IPS DF 4.7 (cell line): Measurements from ENCODE around the gene PCOLCE2.

ENCODE experiments used
- DNase-seq: peaks from one replicate; pipeline ENCODE4 v3.0.0-alpha.2; 2013; ENCODE audit warnings: low spot score; ENCODE audit errors: extremely low read depth

PCOLCE2 gene

DNA sequence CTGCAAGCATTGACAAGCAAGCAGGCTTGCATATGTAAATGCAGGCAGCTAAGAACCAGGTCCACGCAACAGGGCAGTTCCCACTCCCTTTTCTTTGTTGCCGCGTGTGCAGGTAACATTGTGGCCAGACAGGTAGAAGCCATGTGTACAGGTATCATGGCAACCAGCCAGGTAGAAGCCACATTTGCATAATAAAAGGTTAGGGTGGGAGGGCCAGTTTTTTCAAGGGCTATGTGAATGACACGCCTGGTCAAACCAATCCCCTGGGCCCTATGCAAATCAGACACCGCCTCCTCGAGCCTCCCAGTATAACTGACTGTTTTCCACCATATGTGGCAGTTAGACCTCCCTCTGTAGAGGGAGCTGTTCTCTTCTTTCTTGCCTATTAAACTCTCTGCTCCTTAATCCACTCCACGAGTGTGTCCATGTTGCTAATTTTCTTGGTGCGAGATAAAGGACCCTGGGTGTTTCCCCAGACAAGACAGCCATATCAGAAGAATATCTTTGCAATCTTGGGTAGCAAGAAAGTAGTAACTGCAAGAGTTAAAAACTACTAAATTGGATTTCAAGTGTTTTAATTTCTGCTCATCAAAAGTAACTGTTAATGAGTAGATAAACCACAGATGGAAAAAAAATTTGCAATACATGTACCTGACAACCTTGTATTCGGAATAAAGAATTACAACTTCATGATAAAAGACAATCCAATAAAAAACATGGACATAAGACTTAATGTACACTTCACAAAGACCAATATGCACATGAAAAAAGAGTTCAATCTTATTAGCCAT, 21.8 kb downstream of the PCOLCE2 start:
- peak; percentile 82 for DNase-seq

DNA sequence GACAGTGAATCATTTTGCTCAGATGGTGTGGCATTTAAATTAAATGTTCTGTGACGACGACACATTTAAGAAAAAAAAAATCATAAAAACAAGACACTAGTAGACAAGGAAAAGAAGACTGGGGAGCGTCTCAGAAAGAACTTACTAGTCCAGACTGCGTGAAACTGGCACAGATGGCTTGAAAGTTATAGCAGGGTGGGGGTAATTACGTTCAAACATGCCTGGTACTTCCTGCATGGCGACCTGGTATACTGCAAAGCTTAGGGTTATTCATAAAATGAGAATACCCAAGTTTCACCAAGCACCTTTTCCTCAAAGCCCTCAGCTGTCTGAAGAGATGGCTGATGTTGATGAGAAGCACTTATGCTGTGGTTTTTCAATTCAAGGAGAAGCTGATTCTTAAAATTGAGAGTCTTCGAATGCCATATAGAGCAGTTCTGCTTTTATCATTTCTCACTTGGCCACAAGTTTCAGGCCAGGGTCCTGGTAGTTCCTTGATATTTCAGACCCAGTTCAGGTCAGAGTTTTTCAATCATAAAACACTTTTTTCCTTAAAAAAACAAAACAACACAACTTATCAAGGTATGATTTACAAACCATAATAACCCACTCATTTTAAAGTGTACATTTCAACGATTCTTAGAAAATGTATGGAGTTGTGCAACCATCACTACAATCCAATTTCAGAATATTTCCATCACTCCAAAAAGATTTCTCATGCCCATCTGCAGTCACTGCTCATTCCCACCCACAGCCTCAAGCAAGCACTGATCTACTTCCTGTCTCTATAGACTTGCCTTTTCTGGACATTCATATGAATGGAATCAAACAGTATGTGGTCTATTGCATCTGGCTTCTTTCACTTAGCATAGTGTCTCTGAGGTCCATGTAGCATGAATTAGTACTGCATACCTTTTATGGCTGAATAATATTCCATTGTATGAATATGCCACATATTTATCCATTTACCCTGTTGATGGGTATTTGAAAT, 24.7 kb downstream of the PCOLCE2 start:
- no peak for DNase-seq

DNA sequence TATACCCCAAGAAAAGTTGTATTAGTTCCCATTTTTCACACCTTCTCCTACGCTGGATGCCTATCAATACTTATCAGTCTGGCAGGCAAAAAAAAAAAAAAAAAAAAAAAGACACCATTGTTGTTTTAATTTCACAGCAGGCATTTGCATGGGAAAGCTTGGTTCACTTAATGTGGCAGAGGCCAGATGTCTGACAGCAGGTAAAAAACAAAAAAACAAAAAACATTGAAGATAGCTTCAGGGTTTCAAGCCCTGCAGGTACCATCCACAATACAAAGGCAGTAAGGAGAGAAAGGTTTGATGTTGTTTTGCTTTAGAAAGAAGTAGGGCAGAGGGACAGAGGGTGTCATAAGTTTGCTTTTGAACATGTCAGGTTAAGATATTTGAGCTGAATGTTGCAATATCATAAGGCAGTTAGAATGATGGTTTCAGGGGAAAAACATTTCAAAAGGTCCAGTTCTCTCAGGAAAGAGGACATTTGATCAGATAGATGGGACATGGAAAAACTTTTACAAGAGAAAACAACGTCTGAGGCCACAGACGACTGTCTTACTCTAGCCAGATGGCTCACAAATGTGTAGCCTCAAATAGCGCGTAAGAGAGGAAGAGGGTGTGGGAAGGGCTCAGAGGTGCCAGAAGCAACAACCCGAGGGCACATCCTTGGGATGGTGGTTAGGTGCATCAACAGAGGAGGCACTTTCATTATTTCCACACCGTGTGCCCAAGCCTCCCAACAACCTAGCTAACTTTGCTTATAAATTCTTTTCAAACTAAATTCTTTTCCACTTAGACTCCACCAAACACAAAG, 25.7 kb downstream of the PCOLCE2 start:
- DNase-seq: no peak

DNA sequence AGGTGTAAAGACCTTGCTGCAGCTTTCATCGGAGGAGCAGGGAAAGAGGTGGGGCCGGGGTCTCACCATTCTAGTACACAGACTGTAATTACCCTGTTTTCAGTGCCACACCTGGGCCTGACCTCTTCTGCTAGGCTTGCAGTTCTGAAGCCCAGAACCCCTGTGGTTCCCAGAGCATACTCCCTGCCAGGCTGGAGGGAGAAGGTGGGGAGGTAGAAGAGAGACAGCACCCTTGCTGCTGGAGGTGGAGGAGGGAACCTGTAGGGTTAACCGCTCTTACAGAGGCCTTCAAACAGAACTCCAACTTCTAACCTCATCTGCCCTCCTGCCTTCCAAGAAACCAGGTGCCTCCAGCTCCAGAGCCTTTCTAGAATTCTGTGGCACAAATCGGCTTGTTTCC, 27.0 kb downstream of the PCOLCE2 start:
- DNase-seq: no peak

DNA sequence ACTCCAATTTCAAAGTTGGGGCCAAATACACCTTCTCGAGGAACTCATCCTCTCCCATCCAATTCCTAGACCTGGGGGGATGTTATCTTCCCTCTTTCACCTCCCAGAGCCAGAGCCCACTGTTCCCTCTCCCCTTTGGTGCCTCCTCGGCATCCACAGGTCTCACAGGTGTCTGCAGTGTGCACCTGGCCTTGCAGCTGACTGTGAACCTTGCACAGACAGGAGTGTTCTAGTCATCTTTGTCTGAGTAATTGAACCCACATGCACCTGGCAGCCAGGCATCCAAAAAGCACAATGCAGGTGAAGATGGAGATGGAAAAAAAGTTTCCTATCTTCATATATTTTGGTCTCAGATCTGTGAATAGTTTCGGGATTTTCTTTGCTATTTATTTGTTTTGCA, 30.8 kb downstream of the PCOLCE2 start:
- DNase-seq: no peak

DNA sequence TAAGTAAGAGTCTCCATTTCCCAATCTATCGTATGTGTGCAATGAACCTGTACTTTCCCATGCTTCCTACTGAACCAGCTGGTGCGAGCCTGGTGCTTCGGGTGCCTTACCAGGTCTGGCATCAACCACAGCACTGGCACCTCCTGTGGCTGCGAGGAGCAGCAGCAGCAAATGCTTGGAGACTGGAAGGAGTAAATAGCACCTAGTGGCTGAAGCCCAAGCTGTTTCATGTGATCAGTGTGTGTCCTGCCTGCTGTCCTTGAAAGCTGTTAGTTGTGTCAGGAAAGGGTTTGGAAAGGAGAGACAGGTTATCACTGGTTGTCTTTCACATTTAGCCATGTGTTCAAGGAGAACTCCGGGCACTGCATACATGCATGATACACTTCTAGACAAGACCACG, 31.8 kb downstream of the PCOLCE2 start:
- no peak for DNase-seq

DNA sequence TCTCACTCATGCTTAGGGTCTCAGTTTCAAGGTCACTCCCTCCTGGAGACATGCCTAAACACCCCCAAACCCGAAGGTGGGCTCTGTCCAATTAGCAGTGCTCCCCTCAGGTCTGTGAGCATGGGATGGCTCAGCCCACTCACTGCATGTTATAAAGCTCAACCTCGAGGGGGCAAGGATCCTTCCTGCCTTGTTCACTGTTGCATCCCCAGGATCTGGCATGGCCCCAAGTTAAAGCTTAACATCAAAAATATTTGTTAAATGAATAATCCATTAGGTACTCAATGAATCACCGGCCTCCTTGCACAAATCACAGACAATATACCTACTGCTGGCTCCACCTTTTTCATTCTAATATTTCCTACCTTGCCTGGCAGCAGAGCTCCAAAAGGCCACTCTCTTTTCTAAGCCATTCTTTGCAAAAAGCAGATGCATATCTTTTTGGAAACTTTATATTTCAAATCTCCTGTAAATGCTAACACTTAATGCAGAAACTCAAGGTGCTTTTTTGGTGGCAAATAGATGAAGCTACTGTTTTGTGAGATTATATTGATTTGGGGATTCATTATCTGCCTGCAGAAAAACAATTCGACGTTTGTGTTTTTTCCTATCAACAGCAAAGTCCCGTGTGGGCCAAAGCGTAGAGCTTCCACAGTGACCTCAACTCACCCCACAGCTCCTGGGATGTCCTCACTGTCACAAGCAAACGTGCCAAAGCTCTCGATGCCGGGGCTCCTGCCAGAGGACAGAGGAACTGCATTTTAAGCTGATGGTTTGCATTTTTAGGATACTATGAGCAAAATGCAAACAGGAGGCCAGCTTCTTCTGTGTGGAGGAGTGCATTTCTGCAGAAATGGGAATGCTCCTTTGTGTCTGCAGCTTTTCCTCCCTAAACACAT, 35.4 kb downstream of the PCOLCE2 start:
- DNase-seq: no peak

DNA sequence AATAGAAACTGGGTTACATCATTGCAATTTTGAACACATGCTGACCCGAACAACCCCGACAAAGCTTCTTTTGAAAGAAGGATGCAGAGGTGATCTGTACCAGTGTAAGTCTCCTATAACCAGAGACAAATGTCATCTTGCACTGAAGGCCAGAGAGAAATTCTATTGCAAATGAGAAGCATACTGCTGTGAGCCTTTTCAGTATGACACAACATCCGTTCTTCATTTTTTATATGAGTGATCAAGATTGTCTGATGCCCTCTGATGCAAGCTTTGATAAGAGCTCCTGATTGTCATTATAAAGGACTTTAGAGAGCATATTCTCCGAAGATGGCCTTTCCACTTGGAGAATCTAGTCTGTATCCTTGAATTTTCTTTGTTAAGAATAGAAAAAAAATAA, 36.9 kb downstream of the PCOLCE2 start:
- no peak for DNase-seq

DNA sequence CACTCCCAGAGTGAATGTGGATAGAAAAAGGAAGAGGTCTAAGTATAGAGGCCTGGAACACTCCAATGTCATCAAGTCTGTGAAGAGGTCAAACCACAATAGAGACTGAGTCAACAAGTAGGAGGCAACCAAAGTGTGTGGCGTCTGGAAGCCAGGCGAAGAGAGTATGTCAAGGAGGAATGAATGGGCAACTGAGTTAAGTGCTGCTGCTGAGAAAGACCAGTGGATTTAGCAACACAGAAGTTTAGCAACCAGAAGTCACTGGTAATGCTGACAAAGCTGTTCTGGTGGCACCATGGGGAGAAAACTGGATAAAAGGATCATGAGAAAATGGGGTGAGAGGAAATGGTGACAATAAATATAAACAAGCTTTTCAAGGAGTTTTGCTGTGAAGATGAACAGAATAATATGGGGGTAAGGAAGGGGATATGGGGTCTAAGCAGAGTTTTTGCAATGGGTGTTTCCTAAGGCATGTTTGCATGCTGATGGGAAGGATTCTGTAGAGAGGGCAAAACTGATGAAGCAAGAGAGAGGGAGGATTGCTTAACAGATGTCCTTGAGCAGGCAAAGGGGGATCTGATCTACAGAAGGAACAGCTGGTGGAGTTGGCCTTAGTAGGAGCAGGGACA, 38.4 kb downstream of the PCOLCE2 start:
- DNase-seq: no peak

DNA sequence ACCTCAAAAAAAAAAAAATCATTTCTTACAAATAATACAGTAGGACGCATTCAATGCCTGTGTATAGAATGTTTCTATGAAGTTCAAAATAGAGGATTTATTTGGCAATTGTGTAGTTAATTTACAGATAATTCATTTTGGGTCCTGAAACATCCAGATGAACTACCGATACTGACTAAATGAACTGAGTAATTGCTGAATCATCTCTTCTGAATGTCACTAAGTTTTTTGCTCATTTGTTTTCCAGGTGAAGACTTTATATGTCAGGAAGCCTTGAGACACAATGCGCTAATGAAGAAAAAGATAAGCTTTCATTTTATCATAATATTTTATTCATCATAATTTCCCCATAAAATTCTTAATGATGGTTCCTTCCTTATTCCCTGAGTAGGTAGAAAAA, 39.7 kb downstream of the PCOLCE2 start:
- DNase-seq: no peak

DNA sequence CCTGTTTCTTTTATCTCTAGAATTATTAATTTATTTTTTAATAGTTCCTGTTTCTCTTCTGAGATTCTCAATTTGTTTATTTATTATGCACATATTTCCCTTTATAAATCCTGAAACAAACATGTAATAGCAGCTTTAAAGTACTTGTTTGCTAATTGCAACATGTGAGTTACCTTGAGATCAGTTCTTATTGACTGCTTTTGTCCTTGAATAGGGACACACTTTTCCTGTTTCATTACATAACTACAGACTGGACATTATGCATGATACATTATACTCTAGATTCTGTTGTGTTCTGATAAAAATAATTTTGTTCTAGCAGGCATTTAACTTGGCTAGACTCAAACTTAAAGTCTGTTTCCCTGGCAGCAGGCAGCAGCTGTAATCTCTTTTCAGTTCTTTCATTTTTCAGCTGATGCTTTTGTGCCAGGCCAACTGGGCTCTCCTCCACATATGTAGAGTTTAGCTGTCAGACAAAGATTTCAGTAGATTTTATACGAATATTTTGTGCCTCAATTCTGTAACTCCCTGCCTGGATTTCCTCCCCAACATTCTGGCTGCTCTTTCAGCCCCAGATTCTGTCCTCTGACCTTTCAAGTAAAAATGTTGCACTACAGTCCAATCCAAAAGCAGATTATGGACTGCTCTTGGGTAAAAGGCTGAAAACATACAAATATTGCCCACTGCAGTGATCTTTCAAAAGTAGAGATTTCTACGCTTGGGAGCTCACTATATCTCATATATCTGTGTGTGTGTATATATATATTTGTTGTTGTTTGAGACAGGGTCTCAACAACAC, 41.9 kb downstream of the PCOLCE2 start:
- no peak for DNase-seq

DNA sequence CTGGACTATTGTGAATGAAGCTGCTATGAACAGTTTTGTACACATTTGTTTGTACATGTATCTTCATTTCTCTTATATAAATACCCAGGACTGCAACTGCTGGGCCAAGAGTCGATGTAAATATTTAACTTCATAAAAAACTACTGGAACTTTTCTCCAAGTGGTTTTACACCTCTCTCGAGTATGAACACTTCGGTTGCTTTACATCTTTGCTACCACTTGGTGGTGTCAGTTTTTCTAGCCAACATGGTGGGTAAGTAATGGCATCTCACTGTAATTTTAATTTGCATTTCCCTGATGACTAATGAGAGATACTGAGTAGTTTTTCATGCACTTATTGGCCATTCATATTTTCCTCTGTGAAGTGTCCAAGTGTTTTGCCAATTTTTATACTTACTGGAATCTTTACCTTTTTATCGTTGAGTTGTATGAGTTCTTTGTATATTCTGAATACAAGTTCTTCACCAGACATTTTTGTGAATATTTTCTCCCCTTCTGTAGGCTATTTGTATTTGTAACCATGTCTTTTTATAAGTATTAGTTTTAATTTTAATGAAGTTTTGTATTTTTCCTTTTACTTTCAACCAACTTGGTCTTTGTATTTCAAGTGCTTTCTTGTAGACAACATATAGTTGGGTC, 44.4 kb downstream of the PCOLCE2 start:
- DNase-seq: no peak

DNA sequence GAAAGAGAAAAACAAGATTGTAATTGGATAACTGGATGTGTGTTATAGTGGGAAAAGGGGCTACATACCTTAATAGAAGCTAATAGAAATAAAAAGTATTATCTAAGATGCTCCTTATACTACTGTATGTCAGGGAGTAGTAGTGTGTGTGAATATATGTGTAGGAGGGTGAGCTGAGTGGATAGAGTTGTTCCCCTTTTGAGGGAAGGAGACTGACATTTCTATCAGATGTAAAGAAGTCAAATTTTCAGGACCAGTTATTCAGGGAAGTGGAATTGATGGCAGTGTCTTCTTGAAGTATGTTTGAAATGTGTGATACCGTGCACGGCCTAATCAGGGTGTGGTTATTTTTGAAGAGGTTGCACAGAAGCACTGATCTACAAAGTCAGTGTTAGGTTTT, 49.1 kb downstream of the PCOLCE2 start:
- no peak for DNase-seq

DNA sequence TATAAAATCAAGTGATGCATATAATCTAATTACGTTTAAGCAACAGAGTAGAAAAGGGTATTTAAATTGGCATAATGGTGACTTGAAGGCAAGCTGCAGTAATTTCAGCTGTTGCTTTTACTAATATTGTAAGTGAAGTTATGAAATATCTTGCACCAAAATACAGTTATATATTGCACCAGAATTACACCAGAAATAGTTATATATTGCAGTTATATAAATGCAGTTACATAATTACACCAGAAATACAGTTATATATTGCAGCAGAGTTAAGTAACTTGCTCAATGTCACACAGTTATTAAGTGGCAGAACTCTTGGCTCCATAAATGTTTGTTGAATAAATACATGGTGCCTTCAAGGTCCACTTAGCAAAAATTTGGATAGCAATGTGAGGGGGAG, 51.4 kb downstream of the PCOLCE2 start:
- DNase-seq: no peak

DNA sequence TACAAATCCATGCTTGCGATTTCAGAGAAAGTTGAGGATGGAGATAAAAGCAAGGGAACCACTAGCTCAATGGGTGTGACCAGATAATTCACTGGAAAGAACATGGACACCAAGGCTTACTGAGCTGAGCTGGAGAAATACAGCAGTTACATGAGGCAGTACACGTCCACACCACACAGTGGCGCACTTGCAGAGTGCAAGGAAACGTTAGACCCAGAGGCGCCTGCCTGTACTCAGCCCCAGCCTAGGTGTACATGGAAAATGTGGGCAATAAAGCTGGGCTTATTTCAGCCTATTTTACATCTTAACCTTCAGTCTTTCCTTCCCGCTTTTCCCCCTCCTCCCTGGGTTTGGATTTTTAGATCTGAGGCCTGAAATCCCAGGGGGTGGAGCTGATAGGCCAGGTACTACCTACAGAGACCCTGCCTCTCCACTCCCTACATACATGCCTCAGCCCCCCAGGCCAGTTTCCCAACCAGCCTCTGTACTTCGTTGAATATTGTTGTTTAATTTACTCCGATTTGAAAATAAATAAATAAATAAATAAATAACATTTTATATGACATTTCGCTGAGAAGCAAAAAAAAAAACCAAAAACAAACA, 60.1 kb downstream of the PCOLCE2 start:
- peak; percentile 25 for DNase-seq

DNA sequence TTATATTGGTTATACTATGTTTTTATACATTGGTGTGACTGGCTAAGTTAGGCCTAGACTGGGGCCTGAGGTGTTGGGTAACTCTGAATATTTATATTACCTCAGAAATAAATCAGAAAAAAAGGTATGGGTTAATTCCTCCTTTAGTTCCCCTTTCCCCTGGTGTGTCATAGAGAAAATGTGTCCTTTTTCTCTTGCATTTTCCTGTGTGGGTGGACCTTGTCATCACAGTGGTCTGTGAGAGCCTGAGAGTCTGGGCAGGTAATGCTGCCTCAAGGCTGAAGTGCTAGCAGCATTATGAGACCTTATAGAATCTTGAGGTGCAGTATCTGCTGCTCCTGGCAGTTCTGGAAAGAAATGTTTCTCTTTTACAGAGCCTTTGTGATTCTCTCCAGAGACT, 69.7 kb downstream of the PCOLCE2 start:
- no peak for DNase-seq

DNA sequence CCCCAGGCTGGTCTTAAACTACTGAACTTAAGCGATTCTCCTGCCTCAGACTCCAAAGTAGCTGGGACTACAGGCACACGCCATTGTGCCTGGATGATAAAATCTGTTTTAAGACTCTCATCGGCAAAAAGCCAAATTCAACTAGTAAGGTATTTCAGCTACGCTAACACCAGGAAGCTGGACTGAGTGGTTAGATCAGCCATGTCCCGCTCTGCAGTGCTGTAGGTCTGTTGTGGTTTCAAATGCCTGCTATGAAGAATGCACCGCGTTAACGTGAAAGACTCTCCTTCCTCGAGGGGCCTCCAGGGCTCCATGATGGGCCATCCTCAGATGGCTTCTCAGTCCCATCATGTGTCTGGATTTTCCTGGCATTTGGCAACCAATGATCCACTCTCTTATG, 70.2 kb downstream of the PCOLCE2 start:
- DNase-seq: no peak

DNA sequence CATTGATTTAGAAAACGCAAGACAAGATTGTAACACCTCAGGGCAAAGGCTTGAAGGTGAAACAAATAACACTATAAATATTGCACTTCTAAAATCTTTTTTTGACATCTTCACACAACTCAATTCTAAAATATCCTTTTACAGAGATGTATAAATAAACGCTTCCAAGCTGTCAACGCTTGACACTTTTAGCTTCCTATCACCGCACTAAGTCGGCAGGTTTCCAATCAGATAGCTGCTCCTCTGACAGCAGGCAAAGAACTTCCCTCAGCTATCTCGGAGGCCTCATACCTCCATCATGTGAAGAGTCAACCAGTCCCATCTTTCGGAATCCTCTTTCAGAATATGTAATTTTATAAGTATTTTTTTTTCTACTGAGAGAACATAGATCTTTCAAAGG, 71.0 kb downstream of the PCOLCE2 start:
- DNase-seq: no peak
